NCI-H2196 treated with DMSO at 0.1 percent for 48 hours (cell line): Measurements from ENCODE around the gene CCL19.

ENCODE experiments used
- DNase-seq: peaks from one replicate; lab custom pipeline; 2025; ENCODE audit not compliant: unreplicated experiment; lab: John Stamatoyannopoulos, UW

Gene CCL19

GRCh38 chr9:34642679-34643078 lies 48.4 kb downstream of the CCL19 start:
- no peak for DNase-seq
